Inflammatory macrophage treated with lipopolysaccharide for 1 hour (primary cell): ENCODE results near the gene ULK4.

Experiments used
- DNase-seq, 2 donors: peaks; one replicate each; pipeline ENCODE4 v3.0.0-alpha.2; 2020 to 2022

ULK4 gene

DNA sequence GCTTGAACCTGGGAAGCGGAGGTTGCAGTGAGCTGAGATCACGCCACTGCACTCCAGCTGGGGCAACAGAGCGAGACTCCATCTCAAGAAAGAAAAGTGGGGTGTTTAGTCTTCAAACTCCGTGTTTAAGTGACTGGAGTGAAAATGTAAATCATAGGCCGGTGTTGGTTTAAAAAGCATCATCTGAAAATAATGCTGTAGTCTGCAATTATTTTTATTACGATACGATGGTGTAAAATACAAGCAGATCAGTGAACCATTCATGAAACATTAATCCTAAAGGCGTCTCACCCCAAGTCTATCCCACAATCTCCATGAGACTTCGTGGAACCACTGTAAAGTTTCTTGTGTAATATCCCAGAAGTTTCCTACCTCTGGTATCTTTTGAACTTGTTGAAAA, 756.3 kb downstream of the ULK4 start:
- no peak for DNase-seq

GRCh38 chr3:41204369-41204768, 757.5 kb downstream of the ULK4 start:
- DNase-seq, result no peak

GRCh38 chr3:41202834-41203345, 759.0 kb downstream of the ULK4 start:
- peak in 1 of 2 donors; percentile 44 for DNase-seq

- DNase-seq, result no peak
Measured at GRCh38 chr3:41202075-41202833, 759.6 kb downstream of the ULK4 start.

DNA sequence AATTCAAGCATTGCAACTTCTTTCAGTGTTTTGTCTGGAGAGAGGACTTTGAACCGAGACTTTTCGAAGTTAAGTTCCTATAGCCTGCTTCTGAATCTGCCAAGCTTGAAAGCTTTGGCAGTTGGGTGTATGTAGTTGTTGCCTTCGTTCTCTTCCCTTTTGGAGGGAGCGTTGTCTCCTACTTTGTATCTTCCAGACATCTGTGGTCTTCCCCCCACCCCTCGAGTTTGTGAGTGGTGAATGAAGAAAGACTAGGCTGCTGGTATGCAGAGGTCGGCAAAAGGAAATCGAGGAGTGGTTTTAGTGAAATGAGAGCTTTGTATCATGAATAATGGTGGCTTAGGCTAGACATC, 761.3 kb downstream of the ULK4 start:
- DNase-seq, result peak; percentile 54 to 64

- DNase-seq, result peak; percentile 26 to 38
Measured at GRCh38 chr3:41199866-41200668, 761.8 kb downstream of the ULK4 start.

- peak; percentile 86 to 96 for DNase-seq
Measured at GRCh38 chr3:41198950-41199865, 762.7 kb downstream of the ULK4 start, which contains the start of gene CTNNB1. Gene CTNNB1, plus strand, starts transcription at chr3:41199505. Its CDS starts 24,564 bp downstream, at chr3:41224069.

GRCh38 chr3:41198526-41198925, 763.4 kb downstream of the ULK4 start:
- no peak for DNase-seq

DNA sequence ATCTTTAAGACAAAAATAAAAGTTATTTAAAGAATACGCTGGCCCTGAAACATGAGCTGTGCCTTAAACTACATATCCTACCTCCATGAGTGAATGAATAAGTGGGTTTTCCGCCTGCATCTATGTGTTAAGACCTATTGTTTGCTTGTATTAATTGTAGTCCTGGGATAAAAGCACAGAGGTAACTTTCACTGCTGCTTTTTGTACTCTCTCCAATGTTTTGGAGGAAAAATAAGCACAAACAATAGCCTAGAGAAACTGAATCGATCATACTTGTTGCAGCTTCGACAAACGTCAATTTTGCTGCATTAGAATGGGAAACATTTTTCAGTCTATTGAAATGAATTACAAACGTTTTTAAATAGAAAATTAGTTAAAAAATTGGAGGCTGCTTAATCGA, 763.9 kb downstream of the ULK4 start:
- DNase-seq, result no peak
